GM12872 (cell line): ENCODE measurements around the gene RBM44.

Experiments used
- CTCF ChIP-seq: IDR thresholded peaks from 3 replicates; pipeline ENCODE4 v1.5.1; 2011; ENCODE audit warnings: low read depth, mild to moderate bottlenecking, low read length, moderate library complexity; ENCODE audit not compliant: insufficient read depth

RBM44 gene

GRCh38 chr2:237859533-237860272, 61.1 kb downstream of the RBM44 start, which contains the start of gene RAMP1:
TSS of gene RAMP1 (plus strand) at chr2:237859623. CDS start at chr2:237859676, 53 bp downstream.
- TF ChIP-seq CTCF: no peak

DNA sequence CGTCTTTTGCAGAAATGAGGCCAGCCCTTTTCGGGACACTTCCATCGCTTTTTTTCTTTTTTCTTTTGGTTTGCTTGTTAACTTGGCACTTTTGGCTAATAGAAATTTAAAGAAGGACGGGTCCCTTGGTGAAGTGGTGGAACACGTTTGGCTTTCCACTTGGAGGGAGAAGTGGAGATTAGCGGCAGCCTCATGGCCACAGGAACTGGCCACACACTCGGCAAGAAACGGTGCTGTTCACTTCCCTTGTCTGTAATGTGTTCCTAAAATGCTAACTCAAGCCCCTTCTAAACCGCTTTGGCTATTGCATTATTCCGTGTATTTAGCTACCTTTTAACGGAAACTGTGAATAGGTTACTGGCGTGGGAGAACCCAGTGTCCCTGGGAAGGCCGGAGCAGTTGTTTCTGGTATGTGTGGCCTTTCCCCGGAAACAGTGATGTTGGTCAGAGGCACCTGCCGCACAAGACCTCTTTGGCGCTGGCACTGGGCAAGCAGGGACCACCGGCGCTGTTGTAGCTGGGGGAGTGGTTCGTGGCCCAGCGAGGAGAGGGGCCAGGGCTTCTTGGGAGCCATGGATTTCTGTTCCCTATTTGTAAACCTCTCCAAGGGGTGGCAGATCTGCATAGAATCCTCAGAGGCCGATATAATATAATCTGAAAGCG, 61.8 kb downstream of the RBM44 start:
- TF ChIP-seq CTCF: no peak

GRCh38 chr2:237861875-237862527, 63.4 kb downstream of the RBM44 start:
- TF ChIP-seq CTCF: no peak

DNA sequence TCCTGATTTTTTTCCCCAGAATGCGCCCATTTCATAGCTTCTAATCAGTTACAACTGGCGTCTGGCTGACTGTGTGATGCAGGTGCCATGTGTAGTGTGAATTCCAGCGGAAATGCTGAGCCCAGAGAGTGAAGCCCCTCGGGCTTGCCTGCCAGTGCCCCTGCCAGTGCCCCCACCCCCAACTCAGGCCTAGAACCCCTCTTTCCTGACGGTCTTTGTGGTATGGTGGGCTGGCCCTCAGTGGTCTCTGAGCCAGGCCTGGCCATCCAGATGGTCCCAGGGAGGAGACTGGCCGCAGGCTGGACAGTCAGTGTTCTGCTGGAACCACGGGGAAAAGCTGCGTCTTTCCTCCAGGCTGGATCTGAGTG, 63.9 kb downstream of the RBM44 start:
- TF ChIP-seq CTCF: no peak

DNA sequence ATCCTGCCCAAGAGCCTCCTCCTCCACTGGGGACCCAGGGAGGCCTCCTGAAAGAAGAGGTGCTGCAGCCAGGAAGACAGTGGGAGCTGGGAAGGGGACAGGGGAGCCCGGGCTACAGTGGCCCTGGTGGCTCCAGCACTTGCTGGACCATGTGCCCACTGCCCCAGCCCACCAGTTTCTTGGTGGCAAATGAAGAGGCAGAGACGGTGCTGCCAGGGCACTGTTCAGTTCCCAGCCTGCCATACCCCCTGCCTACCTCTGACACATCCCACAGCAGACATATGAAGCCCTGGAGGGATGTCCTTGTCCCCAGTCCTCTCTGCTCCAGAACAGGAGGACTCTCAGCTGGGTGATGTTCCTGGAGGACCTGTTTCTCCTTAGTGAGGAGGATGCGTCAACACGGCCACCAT, 64.5 kb downstream of the RBM44 start:
- TF ChIP-seq CTCF: no peak

DNA sequence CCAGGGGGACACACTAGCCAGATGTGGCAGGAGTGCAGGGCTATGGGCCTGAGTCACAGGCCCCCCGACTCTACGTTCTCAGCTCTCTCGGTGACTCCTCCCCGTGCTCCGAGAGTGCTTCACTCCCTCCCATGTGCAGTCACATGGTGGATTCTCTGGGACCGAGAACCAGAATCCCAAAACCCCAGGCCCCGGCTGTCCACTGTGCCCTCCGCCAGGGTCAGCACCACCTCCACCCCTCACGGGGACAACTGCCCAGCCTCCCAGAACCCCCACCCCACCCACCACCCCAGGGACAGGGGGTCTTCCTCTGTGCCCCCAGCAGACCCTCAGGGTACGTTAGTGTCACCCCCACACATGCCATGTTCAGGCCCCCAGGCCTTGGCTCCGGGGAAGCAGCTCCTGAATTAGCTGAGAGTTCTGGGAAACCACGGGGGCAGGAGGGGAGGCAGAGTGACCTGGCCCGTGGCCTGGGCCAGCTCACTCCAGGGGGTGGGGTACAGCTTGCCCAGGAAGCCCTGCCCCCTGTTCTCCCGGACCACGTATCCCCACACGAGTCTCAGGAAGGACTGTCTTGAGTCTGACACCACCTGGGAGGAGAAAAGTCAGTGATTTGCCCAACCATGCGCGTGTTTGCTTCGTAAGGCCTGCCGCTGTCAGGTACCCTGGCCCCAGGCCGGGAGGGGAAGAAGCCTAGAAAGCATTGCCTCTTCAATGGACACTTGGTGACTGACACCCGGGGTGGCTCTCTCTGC, 65.3 kb downstream of the RBM44 start:
- no peak for TF ChIP-seq CTCF

DNA sequence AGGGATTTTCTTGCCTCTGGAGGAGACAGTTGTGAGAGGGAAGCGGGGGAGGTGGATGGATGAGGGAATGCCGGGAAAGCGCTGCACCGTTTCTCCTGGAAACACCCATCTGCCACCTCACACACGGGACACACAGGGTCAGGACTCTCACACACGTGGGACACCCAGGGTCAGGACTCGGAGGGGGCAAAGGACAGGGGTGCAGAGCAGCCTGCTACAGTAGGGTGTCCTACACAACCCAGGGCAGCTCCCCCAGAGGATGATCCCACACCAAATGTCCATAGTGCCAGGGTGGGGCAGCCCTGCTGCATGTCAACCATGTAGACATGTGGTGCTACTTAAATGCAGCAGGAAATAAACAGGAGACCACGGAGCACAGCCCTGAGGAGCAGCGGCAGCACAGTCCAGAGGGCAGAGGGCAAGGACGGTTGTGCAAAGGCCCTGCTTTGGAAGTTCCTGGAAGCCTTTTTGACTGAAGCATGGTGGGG, 65.9 kb downstream of the RBM44 start:
- TF ChIP-seq CTCF: no peak
